GM23338 (cell line): ENCODE data around the gene LTBP4. TPM values are rescaled to one million over a fixed set of nuclear protein-coding genes. Genes with fewer than 3 reads are reported as not detected.

Experiments used
- ATAC-seq: fragments of 200-7000 bp; cut with Tn5 transposase; 3 replicates; pipeline ENCODE4 v1.9.1; 2020
- DNase-seq: peaks from one replicate; pipeline ENCODE4 v3.0.0-alpha.2; 2015; ENCODE audit warnings: low spot score
- H2AFZ ChIP-seq: fragments of 200-600 bp; sonication (generic); 2 replicates; pipeline ENCODE4 v1.8.0; 2016; ENCODE audit warnings: antibody characterized with exemption, mild to moderate bottlenecking, moderate library complexity
- H3F3A ChIP-seq: fragments of 200-600 bp; sonication (generic); replicated peaks from 2 replicates; pipeline ENCODE4 v1.8.0; 2017; ENCODE audit warnings: antibody characterized with exemption, mixed run types, low read depth
- H3K27ac ChIP-seq: fragments of 200-600 bp; sonication (generic); 2 replicates; pipeline ENCODE4 v1.6.1; 2016; ENCODE audit warnings: low read depth
- H3K27me3 ChIP-seq: fragments of 200-600 bp; sonication (generic); 2 replicates; pipeline ENCODE4 v1.8.0; 2016; ENCODE audit warnings: mild to moderate bottlenecking, mixed run types, moderate library complexity; ENCODE audit not compliant: insufficient read depth
- H3K36me3 ChIP-seq: fragments of 200-600 bp; sonication (generic); 2 replicates; pipeline ENCODE4 v1.8.0; 2016; ENCODE audit warnings: mild to moderate bottlenecking; ENCODE audit not compliant: insufficient read depth
- H3K4me1 ChIP-seq: fragments of 200-600 bp; sonication (generic); 2 replicates; pipeline ENCODE4 v1.8.0; 2016; ENCODE audit warnings: mild to moderate bottlenecking, moderate library complexity; ENCODE audit not compliant: insufficient read depth
- H3K4me2 ChIP-seq: fragments of 200-600 bp; sonication (generic); 2 replicates; pipeline ENCODE4 v1.7.1; 2017; ENCODE audit warnings: mixed run types
- H3K4me3 ChIP-seq: fragments of 200-600 bp; sonication (generic); 2 replicates; pipeline ENCODE4 v1.6.1; 2016; ENCODE audit warnings: mixed run types
- H3K79me2 ChIP-seq: fragments of 200-600 bp; sonication (generic); replicated peaks from 2 replicates; pipeline ENCODE4 v1.8.0; 2017; ENCODE audit warnings: mild to moderate bottlenecking; ENCODE audit not compliant: insufficient read depth
- H3K9me2 ChIP-seq: fragments of 200-600 bp; sonication (generic); 2 replicates; pipeline ENCODE4 v1.8.0; 2017; ENCODE audit not compliant: insufficient read depth
- H4K20me1 ChIP-seq: fragments of 200-600 bp; sonication (generic); replicated peaks from 2 replicates; pipeline ENCODE4 v1.8.0; 2017; ENCODE audit warnings: mild to moderate bottlenecking; ENCODE audit not compliant: insufficient read depth
- H3K27ac Mint-ChIP-seq: 2 replicates; pipeline ENCODE4 v1.8.0; 2020; ENCODE audit warnings: inconsistent platforms, mild to moderate bottlenecking, moderate library complexity, mixed read lengths
- H3K27me3 Mint-ChIP-seq: 3 replicates; pipeline ENCODE4 v1.8.0; 2022; ENCODE audit warnings: low read depth, mild to moderate bottlenecking, moderate library complexity, mixed read lengths, inconsistent platforms; ENCODE audit not compliant: insufficient read depth, poor library complexity
- H3K36me3 Mint-ChIP-seq: 3 replicates; pipeline ENCODE4 v1.8.0; 2021; ENCODE audit warnings: low read depth, mild to moderate bottlenecking, inconsistent platforms, moderate library complexity, mixed read lengths
- H3K4me1 Mint-ChIP-seq: 3 replicates; pipeline ENCODE4 v1.8.0; 2020; ENCODE audit warnings: mild to moderate bottlenecking, inconsistent platforms, mixed read lengths
- H3K4me3 Mint-ChIP-seq: 3 replicates; pipeline ENCODE4 v1.8.0; 2021; ENCODE audit warnings: moderate library complexity, mild to moderate bottlenecking, inconsistent platforms, mixed read lengths
- H3K9me3 Mint-ChIP-seq: 3 replicates; pipeline ENCODE4 v1.8.0; 2020; ENCODE audit warnings: moderate library complexity, mild to moderate bottlenecking, inconsistent platforms, mixed read lengths
- CREB1 ChIP-seq: fragments of 250-450 bp; sonication (Bioruptor Pico); IDR thresholded peaks from 2 replicates; pipeline ENCODE4 v1.5.0; 2020; ENCODE audit warnings: low read depth, mild to moderate bottlenecking, moderate library complexity
- CTCF ChIP-seq, 2 experiments: fragments of 200-600 bp in 1 of 2; sonication (generic) in 1 of 2; conservative IDR thresholded peaks; 2 replicates each; pipeline versions ENCODE4 v1.5.1 to v1.6.1; 2016 to 2017; ENCODE audit warnings: antibody characterized with exemption in 2 of 2, low read depth in 2 of 2, mild to moderate bottlenecking in 2 of 2, moderate library complexity in 1 of 2
- ETS1 ChIP-seq: IDR thresholded peaks from 2 replicates; pipeline ENCODE4 v1.6.1; 2016; ENCODE audit warnings: antibody characterized with exemption
- EZH2 ChIP-seq: fragments of 200-600 bp; sonication (generic); IDR thresholded peaks from one replicate; pipeline ENCODE4 v1.8.0; 2017; ENCODE audit warnings: antibody characterized with exemption, mild to moderate bottlenecking, low read depth; ENCODE audit not compliant: unreplicated experiment
- EZH2phosphoT487 ChIP-seq: fragments of 200-600 bp; sonication (generic); IDR thresholded peaks from one replicate; pipeline ENCODE4 v1.8.1; 2018; ENCODE audit warnings: antibody characterized with exemption; ENCODE audit not compliant: unreplicated experiment
- JUNB ChIP-seq: IDR thresholded peaks from one replicate; pipeline ENCODE4 v1.6.1; 2016; ENCODE audit warnings: antibody characterized with exemption; ENCODE audit not compliant: unreplicated experiment
- NANOG ChIP-seq: IDR thresholded peaks from 2 replicates; pipeline ENCODE4 v1.6.1; 2016; ENCODE audit warnings: antibody characterized with exemption, borderline replicate concordance
- POLR2AphosphoS5 ChIP-seq: IDR thresholded peaks from 2 replicates; pipeline ENCODE4 v1.6.1; 2016; ENCODE audit warnings: antibody characterized with exemption, low read depth
- REST ChIP-seq: IDR thresholded peaks from one replicate; pipeline ENCODE4 v1.6.1; 2018; ENCODE audit warnings: antibody characterized with exemption; ENCODE audit not compliant: unreplicated experiment
- STAT1 ChIP-seq: IDR thresholded peaks from one replicate; pipeline ENCODE4 v1.6.1; 2016; ENCODE audit warnings: antibody characterized with exemption; ENCODE audit not compliant: unreplicated experiment
- ZNF114 ChIP-seq: fragments of 250-450 bp; sonication (Bioruptor Pico); IDR thresholded peaks from 2 replicates; pipeline ENCODE4 v1.5.0; 2020; ENCODE audit warnings: mild to moderate bottlenecking, moderate library complexity
- ZNF331 ChIP-seq: fragments of 250-450 bp; sonication (Bioruptor Pico); IDR thresholded peaks from 2 replicates; pipeline ENCODE4 v1.5.0; 2020; ENCODE audit warnings: low read depth, mild to moderate bottlenecking, moderate library complexity
- ZNF462 ChIP-seq: fragments of 250-450 bp; sonication (Bioruptor Pico); IDR thresholded peaks from 2 replicates; pipeline ENCODE4 v1.5.0; 2020; ENCODE audit warnings: mild to moderate bottlenecking, moderate library complexity
- polyA plus RNA-seq: library from polyadenylated mRNA; unstranded; fragments of >200 nt; fragmentation: Nextera tagmentation; extraction: Ambion mirVana; gene quantifications from 2 replicates; pipeline ENCODE4 v1.2.1, GENCODE V29; 2016
- total RNA-seq: library from RNA; depleted of rRNA; stranded (reverse); fragments of >200 nt; shearing (Covaris generic); gene quantifications from 2 replicates; pipeline ENCODE4 v1.2.3, GENCODE V29; 2014

The LTBP4 gene
- total and polyA plus RNA-seq, 2 experiments from 2014 or later, result 50.3 to 65.0 TPM

- Histone ChIP-seq H3K4me3 (no peak overlapping the region), H2AFZ (no peak overlapping the region), H3K79me2 (no peaks in the 10 kb centered on the region), H3K27me3 (no peaks in the 10 kb centered on the region), H3K36me3 (0 out of 2 replicates have a peak, but pooled peaks cover 4% of the 10 kb centered on the region), H3K4me2 (no peak overlapping the region), H4K20me1 (peaks cover 2% of the 10 kb centered on the region; the same call in 1 of the 2 replicates), H3K9me2 (no peaks in the 10 kb centered on the region), H3K27ac (no peak overlapping the region), H3F3A (peaks cover 13% of the 10 kb centered on the region; the same call in 1 of the 2 replicates), H3K4me1 (peaks cover 23% of the 10 kb centered on the region)
- Mint-ChIP-seq H3K36me3 (peaks cover 39% of the 10 kb centered on the region), H3K9me3 (no peaks in the 10 kb centered on the region; the same call in 2 of the 3 replicates), H3K4me1 (peaks cover 34% of the 10 kb centered on the region), H3K4me3 (no peak overlapping the region), H3K27ac (no peak overlapping the region), H3K27me3 (peaks cover 22% of the 10 kb centered on the region)
- TF ChIP-seq ETS1 (no peak), NANOG (no peak), CTCF (conservative IDR thresholded peaks at IDR 0.05; ENCODE audit: low read depth in 2 of 2) (no peak), ZNF462 (CRISPR knock-in tag) (no peak), STAT1 (no peak), POLR2AphosphoS5 (no peak), CREB1 (CRISPR knock-in tag) (no peak), EZH2phosphoT487 (no peak), EZH2 (no peak), ZNF114 (CRISPR knock-in tag) (no peak), REST (no peak), JUNB (no peak), ZNF331 (CRISPR knock-in tag) (no peak)
- ATAC-seq (no peak), DNase-seq (no peak)
Observed at GRCh38 chr19:40626918-40627317, 25.7 kb downstream of the LTBP4 start.
